ENCODE data around the gene KLK11.

The KLK11 gene

DNA sequence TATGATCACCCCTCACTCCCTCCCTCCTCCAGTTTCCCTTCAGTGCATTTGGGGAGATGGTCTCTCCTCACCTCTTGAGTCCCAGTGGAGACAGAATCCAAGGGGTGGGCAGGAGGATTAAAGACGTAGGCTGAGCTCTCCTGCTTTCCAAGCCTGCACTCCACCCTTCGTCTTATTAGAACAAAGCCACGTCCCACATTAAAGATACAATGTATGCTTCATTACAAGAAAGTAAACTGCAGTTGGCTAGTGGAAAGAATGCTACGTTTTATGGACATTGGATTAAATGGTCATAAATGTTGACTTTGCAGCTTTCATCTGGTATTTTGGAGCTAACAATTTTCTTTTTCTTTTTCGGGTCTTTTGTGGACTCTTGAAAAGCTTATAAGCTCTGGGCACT, 1.5 kb upstream of the KLK11 start:
- DNase-seq (ENCODE audit: low spot score), result no peak

DNA sequence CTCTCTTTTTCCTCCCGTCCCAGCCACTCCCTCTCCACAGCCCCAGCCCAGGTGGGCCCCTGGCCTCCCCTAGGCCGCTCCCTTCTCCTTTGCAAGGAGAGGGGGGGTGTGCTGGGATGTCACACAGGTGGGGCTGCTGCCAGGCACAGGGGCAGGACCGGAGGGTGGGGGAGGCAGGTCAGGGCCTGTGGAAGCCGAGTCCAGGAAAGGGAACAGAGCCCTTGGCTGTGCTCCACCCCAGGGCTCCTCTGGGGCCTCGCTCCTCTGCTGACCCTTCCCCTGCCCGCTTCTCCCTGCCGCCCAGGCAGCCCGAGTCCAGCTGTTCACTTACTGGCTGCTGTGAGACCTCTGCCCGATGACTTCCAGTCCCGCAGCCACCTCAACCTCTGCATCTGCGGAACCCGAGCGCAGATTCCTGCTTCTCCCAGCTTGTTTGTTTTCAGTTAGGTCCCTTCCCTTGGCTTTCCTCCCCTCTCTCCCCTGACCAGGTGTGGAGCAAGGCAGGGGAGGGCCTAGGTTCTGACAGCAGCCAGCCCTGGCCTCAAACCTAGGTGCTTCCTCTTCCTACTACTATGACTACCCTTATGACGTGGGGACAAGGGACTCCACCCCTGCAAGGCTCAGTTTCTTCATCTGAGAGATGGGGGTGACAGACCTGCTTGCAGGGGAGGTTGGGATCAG, 850 bp upstream of the KLK11 start:
- DNase-seq (ENCODE audit: low spot score), result no peak

DNA sequence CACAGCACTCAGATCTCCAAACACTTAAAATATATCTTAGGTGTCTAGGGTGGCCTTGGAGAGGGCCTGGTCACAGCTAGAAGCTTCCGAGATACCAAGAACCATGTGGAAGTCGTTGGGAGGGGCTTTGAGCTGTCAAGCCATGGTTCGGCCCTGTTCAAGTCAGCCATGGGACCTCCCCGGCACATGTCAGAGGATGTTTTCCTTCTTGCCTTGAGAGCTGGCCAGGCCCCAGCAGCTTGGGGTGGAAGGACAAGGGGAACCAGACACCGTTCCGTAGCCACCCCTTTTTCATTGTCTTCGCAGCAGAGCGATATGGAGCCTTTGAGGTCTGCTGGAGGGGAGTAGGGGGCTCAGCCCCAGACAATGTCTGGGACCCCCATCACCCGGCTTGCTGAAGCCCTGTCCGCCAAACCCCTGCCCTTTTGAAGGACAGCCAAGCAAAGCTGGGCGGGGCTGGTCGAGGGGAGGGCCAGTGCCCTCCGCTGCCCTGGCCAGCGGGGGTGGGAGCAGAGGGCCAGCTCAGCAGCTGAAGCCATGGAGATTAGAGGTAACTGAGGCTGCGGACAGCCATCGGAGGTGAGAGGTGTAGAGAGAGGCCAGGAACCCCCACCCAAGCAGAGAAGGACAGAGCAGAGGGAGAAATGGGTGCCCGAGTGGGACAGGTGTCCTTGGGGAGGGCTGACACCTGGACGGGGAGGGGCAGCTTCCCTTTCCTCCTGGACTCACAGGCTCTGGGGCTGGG, 435 bp downstream of the KLK11 start:
- no peak for DNase-seq (ENCODE audit: low spot score)

DNA sequence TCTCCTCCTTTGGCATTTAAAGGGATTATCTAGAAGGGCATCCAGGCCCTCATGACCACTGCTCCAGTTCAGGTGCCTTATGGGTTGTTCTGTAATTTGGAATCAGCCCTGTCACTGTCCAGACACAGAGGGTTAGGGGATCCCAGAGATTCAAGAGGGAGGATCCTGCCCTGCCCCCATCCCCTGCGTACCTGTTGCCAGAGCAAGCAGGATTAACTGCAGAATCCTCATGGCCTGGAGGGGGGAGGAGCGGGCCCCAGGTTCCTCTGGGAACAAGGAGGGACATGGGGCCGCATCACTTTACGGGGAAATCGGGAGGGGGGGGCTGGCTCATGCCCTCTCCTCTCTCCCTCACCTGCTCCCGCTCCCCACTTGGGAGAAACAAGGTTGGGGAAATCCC, 1.0 kb downstream of the KLK11 start:
- no peak for DNase-seq (ENCODE audit: low spot score)

DNA sequence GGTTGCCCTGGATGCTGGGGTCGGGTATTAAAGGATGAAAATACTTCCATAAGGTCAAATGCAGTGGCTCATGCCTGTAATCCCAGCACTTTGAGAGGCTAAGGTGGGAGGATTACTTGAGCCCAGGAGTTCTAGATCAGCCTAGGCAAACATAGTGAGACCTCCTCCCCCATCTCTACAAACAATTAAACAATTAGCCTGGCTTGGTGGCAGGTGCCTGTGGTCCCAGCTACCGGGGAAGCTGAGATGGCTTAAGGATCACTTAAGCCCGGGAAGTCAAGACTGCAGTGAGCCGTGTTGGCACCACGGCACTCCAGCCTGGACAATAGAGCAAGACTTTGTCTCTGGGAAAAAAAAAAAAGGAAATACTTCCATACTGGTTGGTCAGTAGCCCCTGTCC, 1.5 kb downstream of the KLK11 start:
- DNase-seq (ENCODE audit: low spot score), result no peak

DNA sequence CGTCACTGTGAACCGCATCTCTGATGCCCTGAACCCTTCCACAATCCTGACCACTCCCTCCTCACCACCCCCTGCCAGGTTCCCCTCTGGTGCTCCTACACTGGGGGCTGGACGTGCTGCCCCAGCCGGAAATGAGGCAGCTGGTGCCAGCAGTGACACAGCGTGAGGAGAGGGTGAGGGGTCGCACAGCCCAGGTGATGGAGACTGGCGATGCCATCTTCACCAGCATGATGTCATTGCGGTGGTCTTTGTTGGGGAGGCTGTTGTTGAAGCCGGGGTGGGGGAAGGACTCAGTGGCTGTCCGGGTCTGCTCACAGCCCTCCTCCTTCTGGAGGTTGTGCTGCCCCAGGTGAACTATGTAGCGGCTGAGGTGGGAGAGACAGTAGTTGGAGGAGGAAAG, 2.5 kb downstream of the KLK11 start:
- DNase-seq (ENCODE audit: low spot score), result no peak

DNA sequence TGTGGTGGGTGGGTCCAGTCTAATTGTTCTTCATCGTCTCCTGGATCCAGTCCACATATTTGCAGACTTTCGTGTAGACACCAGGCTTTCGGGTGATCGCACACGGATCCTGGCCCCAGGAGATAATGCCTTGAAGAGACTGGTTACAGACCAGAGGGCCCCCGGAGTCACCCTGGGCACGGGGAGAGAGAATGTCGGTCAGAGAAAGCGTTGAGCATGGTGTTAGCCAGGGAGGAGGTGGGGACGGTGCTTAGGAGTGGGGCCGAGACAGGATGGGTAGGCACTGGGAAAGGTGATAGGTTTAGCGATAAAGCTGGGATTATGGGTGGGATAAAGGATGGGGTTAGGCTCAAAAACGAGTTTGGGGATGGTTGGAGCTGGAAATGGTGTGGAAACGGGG, 3.9 kb downstream of the KLK11 start:
- DNase-seq (ENCODE audit: low spot score), result no peak

DNA sequence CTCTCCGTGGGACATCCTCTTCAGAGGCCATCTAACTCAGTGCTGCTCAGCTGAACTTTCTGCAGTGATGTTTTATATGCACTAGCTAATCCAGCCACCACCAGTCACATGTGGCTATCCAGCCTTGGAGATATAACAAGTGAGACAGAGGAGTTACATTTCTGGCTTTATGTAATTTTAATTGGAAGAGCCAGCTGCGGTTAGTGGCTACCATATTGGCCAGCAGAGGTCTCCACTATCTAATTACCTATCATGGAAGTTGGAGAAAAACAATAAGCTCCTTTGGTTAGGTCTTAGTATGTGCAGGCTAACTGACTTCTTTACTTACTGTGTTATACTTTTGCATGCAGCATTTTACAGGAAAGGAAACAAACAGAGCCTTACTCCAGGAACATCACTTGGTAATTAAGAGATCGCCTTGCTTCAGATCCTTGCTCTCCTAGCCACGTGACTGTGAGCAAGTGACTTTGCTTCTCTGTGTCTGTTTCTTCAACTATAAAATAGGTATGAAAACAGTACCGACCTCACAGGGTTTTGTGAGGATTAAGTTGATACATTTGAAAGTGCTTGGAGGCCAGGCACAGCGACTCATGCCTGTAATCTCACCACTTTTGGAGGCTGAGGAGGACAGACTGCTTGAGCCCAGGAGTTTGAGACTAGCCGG, 5.3 kb downstream of the KLK11 start:
- DNase-seq (ENCODE audit: low spot score), result no peak

DNA sequence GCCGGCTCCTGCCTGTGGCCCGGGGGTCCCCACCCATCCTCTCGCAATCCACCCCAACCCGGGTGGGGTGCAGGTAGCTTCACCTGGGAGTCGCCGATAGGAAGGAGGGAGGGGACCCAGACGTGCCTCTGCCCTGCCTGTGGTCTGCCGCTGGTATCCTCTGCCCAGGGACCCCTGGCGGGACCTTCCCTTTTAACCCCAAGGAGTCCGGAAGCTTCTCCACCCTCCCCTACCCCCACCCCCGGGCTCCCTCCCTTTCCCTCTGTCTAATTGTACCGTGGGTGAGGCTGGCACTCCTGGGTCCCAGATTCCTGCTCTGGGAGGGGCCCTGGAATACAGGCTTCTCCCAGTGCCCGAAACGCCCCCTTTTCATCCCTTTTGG, 6.9 kb downstream of the KLK11 start, which contains the start of gene KLK10:
KLK10 (minus strand) TSS at position 166 of the 382 bp plus-strand sequence. CDS start 579 bp downstream, outside the sequence.
- DNase-seq (ENCODE audit: low spot score), result no peak

DNA sequence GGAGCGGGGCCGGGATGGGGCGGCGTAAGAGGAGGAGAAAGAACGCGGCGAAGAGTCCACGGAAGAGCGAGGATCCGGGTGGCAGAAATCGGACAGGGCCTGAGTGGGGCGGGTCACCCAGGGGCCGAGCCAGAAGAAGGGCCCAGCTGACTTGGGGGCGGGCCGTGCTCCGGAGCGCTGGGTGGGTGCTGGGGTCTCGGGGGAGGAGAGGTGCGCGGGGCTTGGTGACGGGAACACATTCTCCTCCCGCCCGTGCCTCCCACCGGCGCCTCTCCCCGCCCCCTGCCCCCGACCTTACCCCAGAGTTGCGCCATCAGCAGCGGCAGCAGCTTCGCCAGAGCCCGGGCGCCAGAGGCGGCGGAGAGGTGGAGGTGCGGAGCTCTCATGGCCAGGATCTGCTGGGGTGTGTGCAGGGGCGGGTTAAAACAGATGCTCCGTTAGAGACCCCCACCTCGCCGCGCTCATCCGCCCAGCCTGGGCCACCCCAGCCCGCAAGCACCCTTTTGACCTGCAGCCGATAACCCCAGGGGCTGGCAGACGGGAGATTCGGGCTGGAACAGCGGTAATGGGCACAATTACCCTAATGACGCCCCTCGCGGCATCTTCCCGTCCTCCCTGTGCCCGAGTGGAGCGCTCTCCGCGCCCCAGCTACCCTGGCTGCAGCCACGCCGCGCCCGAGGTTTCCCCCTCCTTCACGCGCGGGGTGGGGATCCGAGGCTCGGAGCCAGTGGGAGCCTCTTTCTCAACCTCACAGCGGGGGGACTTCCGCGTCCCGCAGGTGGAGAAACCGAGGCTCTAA, 7.5 kb downstream of the KLK11 start:
- no peak for DNase-seq (ENCODE audit: low spot score)

DNA sequence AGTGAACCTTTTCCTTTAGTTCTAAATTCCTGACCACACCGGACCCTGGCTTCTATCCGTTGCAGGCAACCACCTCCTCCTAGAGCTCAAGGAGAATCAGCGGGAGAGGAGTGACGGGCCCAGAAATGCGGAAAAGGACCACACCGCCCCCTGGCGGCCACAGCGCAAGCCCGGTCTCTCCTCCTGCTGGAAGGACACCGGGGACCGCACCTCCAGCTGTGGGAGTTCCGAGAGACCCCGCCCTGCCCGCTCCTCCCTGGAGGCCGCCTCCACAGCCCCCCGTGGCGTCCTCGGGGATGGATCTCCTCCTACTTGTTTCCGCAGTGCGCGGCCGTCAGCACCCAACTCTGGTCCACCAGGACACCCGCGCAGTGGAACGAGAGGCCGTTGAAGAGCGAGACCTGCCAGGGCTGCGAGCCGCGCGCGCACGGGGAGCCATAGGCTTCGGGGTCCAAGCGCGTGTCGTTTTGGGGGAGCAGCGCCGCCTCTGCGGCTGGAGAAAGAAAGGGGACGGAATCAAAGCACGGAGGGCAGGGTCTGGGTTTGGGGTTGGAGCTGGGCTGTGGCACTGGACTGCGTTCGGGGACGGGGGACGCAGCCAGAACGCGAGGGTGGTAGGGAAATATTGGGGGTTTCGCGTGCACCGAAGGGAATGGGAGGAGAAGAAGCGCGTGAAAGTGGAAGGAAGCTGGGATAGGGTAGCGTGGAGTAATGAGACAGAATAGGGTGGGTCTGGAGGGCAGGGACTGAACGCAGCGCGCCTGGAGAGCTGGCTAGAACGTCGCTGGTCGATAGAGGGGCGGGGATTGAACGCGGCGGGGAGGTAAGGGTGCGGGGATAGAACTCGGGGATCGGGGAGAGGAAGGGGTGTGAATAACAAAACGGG, 9.4 kb downstream of the KLK11 start:
- DNase-seq (ENCODE audit: low spot score), result no peak

DNA sequence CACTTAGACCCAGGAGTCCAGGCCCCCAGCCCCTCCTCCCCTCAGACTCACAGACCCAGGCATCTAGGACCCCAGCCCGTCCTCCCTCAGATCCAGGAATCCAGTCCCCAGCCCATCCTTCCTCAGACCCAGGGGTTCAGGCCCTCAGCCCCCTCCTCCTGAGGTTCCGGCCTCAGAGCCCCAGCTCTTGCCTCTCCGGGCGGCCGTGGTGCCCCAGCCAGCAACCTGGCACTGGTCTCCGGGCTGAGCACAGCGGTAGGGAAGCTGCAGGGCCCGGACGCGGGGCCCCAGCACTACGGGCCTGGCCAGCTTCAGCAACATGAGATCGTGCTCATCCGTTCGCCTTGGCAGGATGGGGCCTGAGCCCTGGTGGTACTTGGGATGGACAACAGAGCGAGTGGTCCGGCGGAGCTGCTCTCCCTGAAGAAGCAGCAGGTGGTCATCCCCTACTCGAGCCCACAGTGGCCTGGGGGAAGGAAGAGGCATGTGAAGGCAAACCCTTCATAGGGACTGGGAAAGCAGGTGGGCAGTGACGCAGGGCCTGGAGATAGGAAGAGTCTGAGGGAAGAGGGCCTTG, 10.6 kb downstream of the KLK11 start:
- DNase-seq (ENCODE audit: low spot score), result no peak

DNA sequence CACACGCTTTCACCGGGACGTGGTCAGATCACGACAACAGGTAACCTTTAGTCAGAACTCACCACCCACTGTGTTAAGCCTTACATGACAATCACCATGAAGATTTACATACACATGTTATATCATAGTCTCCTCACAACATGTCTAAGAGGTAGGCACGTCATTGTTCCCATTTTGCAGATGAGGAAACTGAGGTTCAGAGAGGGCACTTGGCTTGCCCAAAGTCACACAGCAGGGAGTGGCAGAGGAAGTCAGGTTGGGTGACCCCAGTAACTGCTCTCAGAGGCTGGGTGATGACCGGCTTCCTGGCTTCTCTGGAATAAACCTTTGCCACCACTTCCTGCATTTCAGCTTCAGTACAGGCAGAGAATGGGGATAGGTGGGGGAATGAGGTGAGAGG, 12.2 kb downstream of the KLK11 start:
- no peak for DNase-seq (ENCODE audit: low spot score)

DNA sequence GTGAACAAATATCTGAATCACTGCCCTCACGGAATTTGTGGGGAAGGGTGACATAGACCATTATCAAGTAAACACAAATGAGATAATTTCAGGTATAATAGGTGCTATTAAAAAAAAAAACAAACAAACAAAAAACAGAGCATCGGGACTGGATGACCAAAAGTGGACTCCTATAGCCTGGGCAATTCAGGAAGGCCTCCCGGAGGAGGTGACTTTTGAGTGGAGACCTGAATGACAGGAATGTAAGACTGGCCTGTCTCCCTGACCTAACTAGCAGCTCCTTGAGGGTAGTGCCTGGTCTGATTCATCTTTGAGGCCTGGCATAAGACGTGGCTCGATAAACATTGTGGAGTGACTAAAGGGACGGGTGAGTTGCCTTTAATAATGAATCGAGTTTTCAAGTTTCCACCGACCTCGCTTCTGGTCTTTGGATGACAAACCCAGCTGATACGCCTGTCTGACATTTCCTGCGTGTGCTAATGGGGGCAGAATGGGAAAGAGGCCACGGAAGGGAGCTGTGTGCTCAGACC, 13.7 kb downstream of the KLK11 start:
- no peak for DNase-seq (ENCODE audit: low spot score)

DNA sequence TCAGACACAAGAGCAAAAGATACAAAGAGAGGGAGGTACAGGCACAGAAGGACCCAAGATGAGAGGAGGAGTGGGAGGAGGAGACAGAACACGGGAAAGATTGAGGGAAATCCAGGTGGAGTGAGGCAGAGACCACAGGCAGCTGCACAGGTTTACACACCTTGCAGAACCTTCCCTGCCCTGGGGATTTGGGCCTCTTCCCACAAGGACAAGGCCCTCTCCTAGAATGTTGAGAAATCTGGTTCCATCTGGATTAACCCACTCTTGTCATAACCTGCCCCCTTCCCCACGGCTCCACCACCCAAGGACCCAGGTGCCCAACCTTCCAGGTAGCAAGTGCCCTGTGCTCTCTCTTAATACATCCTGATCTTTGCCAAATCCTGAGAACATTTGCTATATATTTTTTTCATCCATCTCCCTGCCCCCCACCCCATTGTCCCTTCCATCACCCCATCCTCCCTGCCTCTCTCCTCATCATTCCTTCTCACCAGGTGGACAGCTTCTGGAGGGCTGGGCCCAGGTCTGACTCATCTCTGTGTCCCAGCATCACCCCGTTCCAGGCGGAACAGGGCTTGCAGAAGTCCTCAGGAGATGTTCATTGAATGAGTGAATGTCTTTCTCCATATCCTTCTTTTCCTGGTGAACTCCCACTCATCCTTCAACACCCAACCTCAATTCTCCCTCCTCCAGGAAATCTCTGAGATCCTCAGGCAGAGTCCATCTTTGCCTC, 16.2 kb downstream of the KLK11 start:
- DNase-seq (ENCODE audit: low spot score), result no peak

DNA sequence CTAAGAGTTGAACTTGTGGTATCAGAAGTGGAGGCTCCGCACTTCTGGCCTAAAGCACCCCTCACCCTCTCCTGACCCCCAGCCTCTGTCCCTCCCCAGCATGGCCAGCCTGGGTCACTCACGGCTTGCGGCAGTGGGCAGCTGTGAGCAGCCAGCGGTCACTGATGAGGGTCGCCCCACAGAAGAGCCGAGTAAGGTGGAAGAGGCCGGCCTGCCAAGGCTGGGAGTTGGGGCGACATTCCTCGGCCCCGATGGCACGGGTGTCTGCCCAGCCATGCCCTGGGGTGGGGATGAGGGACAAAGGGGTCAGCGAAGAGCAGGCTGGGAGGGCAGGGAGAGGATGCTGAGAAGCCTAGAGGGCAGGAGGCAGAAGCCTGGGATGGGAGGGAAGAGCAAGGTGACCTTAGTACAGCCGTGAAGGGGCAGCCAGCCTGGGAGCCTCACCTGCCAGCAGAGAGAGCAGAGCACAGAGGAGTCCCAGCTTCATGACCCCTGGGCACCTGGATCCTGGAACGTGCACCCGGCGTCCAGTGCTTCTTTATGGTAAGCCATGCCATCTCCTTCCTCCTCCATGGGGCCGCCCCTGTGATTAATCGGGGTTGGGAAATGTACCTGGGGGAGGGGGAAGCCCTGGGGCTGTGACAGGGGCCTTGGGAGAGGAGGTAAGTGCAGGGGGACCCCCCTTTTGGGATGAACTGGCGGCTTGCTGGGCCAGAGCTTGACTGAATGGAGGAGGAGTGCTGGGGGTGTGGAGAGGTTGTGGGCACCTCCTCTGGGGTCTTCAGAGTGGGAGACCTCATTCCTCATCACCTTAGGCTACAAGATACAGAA, 17.1 kb downstream of the KLK11 start:
- DNase-seq (ENCODE audit: low spot score), result no peak

DNA sequence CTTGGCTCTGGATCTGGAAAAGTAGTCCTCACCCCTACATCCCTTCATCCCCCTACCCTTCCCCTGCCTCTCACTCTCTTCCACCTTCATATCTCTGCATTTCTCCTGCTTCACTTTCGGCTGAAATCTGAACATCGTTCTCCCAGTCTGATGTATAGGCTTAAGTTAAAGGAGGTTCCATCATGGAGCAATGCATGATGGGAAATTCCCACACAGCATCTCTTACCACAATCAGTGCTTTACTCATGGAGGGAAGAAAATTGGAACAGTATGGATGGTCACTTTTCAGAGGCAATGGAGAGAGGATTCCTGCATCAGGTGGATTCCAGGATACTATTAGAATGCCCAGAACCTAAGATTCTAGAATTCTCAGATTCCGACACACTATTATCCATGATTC, 18.9 kb downstream of the KLK11 start:
- no peak for DNase-seq (ENCODE audit: low spot score)

DNA sequence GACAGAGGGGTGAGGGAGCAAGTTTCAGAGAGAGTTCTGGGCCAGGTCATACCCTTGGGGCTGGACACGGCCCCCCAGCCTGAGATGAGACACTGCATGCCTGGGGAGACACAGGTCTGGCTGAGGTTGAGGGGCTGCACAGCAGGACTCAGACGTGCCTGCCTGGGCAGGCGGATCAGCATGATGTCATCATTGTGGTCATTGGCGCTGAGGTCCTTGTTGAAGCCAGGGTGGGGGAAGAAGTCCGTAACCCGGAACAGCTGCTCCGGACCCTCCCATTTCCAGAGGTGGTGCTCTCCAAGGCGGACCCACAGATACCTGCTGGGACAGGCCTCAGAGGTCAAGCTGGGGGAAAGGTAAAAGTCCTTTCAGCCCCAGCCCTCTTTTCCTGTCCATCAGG, 20.0 kb downstream of the KLK11 start:
- DNase-seq (ENCODE audit: low spot score), result no peak

DNA sequence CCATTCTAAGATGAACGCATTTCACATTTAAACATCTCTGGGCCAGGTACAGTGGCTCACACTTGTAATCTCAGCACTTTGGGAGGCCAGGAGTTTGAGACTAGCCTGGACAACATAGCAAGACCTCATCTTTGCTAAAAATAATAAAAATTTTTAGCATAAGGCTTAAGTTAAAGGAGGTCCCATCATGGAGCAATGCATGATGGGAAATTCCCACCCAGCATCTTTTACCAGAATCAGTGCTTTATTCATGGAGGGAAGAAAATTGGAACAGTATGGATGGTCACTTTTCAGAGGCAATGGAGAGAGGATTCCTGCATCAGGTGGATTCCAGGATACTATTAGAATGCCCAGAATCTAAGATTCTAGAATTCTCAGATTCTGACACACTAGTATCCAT, 21.2 kb downstream of the KLK11 start:
- no peak for DNase-seq (ENCODE audit: low spot score)

Data from left forelimb (tissue), 1 donor.